Testis (tissue), 3 donors: ENCODE measurements around the gene MAPKAP1. TPM values are rescaled to one million over a fixed set of nuclear protein-coding genes. Genes with fewer than 3 reads are reported as not detected.
"Not testable (repeated sequence)": the region's sequence is repeated elsewhere in the genome, so short reads cannot be mapped to it uniquely, and the experiment has no call there.

Source experiments
- DNase-seq: peaks from one replicate; pipeline ENCODE4 v3.0.0-alpha.2; 2019
- H3K27ac ChIP-seq, 2 donors: fragments of 200-600 bp; sonication (generic); one replicate each; pipeline ENCODE4 v1.5.1; 2019
- H3K27me3 ChIP-seq: fragments of 200-600 bp; sonication (generic); one replicate; pipeline ENCODE4 v1.5.1; 2019
- H3K36me3 ChIP-seq: fragments of 200-600 bp; sonication (generic); one replicate; pipeline ENCODE4 v1.5.1; 2017; ENCODE audit warnings: low read depth; ENCODE audit errors: missing control alignments
- H3K4me1 ChIP-seq: fragments of 200-600 bp; sonication (generic); one replicate; pipeline ENCODE4 v1.5.1; 2019
- H3K4me3 ChIP-seq, 2 donors: fragments of 200-600 bp; sonication (generic); one replicate each; pipeline ENCODE4 v1.5.1; 2017 to 2019
- H3K9me3 ChIP-seq: fragments of 200-600 bp; sonication (generic); one replicate; pipeline ENCODE4 v1.5.1; 2017
- CTCF ChIP-seq, 3 experiments: fragments of 450-650 bp in 2 of 3; fragments of 200-600 bp in 1 of 3; sonication (generic) in 1 of 3; IDR thresholded peaks; one replicate each; pipeline ENCODE4 v1.5.1; 2016 to 2019; ENCODE audit warnings: antibody characterized with exemption in 3 of 3, mild to moderate bottlenecking in 2 of 3, moderate library complexity in 1 of 3
- POLR2A ChIP-seq: fragments of 450-650 bp; IDR thresholded peaks from one replicate; pipeline ENCODE4 v1.6.1; 2017; ENCODE audit warnings: antibody characterized with exemption, mild to moderate bottlenecking, moderate library complexity
- WGBS, 2 donors: methylation state at CpG; one replicate each; pipeline ENCODE4 v1.1.5; 2018; 5-methylcytosine and 5-hydroxymethylcytosine counted together
- intact Hi-C: fragments of 100-400 bp; cut with DNase I; formaldehyde crosslinking; loops from one replicate; pipeline ENCODE4 v1.15.1; 2023; ENCODE audit warnings: low total_unique reads
- polyA plus RNA-seq: library from polyadenylated mRNA; stranded (reverse); fragments of 350-450 nt; fragmentation: Illumina TruSeq; extraction: RNeasy Lipid Tissue Mini Kit (QIAGEN cat#74804); gene quantifications from one replicate; pipeline ENCODE4 v1.2.3, GENCODE V29; 2014; ENCODE audit warnings: low read depth, low replicate concordance; ENCODE audit not compliant: insufficient read depth
- total RNA-seq, 2 donors: library from RNA; depleted of rRNA; stranded (reverse); fragments of >200 nt; gene quantifications; one replicate each; pipeline ENCODE4 v1.2.3, GENCODE V29; 2016

The MAPKAP1 gene
- total and polyA plus RNA-seq, 3 donors from 2014 or later = 112 to 135 (median 115) TPM

- intact Hi-C loops = no loop called here
- H3K4me3 ChIP-seq = no peak overlapping the region
- no peaks in the 10 kb centered on the region for H3K9me3 ChIP-seq
- 80 to 92% methylated on average over 2 of the region's 2 CpGs for WGBS, 2 donors
- H3K36me3 ChIP-seq = no peaks in the 10 kb centered on the region
- no peaks in the 10 kb centered on the region for H3K27me3 ChIP-seq
- DNase-seq = no peak
- no peak overlapping the region for H3K27ac ChIP-seq
- H3K4me1 ChIP-seq = peaks cover under 1% of the 10 kb centered on the region
- no peak for TF ChIP-seq POLR2A
Observed at GRCh38 chr9:125700791-125701190, 6.2 kb downstream of the MAPKAP1 start.

DNA sequence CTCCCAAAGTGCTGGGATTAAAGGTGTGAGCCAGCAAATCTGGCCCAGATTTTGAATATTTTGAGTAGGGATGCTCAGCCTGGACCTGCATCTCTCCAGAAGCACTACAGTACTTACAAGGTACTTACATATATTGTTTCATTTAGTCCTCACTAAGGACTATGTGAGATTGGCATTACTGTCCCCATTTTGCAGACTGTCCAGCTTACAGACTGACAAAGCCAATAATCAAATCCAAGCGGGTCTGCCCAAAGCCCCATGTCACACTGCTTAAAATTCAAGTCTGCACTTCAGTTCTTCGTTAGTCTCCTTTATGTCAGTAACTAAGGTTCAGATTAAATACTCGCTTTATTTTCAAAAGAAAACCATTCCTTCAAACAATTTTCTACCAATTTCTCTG, 7.1 kb downstream of the MAPKAP1 start:
- H3K27me3 ChIP-seq = no peaks in the 10 kb centered on the region
- H3K4me3 ChIP-seq = no peak overlapping the region
- no peak overlapping the region for H3K27ac ChIP-seq
- no peaks in the 10 kb centered on the region for H3K4me1 ChIP-seq
- DNase-seq = no peak
- no peaks in the 10 kb centered on the region for H3K36me3 ChIP-seq
- no peak for TF ChIP-seq POLR2A
- no peak for TF ChIP-seq CTCF (IDR thresholded peaks at IDR 0.05)
- H3K9me3 ChIP-seq = no peaks in the 10 kb centered on the region
- 80 to 92% methylated on average over 3 of the region's 3 CpGs for WGBS, 2 donors
- intact Hi-C loops = no loop called here

- WGBS, 2 donors = 67 to 72% methylated on average over 6 of the region's 6 CpGs
- H3K27ac ChIP-seq = no peak overlapping the region
- no peak for DNase-seq
- H3K9me3 ChIP-seq = no peaks in the 10 kb centered on the region
- TF ChIP-seq CTCF (IDR thresholded peaks at IDR 0.05) (no peak), POLR2A (no peak)
- peaks cover 4% of the 10 kb centered on the region for H3K4me1 ChIP-seq
- no peak overlapping the region for H3K4me3 ChIP-seq
- H3K36me3 ChIP-seq = no peaks in the 10 kb centered on the region
- intact Hi-C loops = no loop called here
- no peaks in the 10 kb centered on the region for H3K27me3 ChIP-seq
Observed at GRCh38 chr9:125696106-125696647, 10.8 kb downstream of the MAPKAP1 start.

GRCh38 chr9:125695548-125695947, 11.5 kb downstream of the MAPKAP1 start:
- H3K4me1 ChIP-seq, DNase-seq, H3K36me3 ChIP-seq, H3K9me3 ChIP-seq, H3K4me3 ChIP-seq, H3K27me3 ChIP-seq, intact Hi-C loops, H3K27ac ChIP-seq: not testable (repeated sequence)
- 90 to 94% methylated on average over 8 of the region's 8 CpGs for WGBS, 2 donors

DNA sequence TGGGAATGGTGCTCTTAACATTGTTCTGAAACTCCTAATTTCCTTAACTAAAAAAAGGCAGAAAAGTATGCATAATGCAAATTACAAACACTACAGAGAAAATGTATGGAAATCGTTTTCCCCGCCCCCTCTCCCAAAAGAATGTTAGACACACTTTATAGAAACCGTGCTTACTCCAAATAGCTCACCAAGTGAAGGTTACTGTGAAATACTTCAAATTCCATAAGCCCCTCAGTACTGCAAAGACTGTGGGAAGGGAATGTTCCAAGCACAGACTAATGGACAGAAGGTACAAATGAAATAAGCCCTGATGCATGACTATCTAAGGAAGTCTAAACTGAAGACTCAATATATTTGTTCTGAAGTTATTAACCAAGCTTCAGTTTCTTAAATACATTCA, 12.5 kb downstream of the MAPKAP1 start:
- no peak for DNase-seq
- TF ChIP-seq CTCF (IDR thresholded peaks at IDR 0.05) (no peak), POLR2A (no peak)
- WGBS, 2 donors = 61 to 66% methylated on average over 3 of the region's 3 CpGs

DNA sequence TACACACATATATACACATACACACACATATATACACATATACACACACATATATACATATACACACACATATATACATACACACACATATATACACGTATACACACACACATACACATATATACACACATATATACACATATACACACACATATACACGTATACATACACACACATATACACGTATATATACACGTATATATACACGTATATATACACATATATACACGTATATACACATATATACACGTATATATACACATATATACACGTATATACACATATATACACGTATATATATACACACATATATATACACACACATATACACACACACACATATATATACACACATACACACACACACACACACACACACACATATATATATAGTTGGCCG, 13.5 kb downstream of the MAPKAP1 start:
- H3K4me3 ChIP-seq, H3K27ac ChIP-seq, intact Hi-C loops, DNase-seq, H3K9me3 ChIP-seq, H3K36me3 ChIP-seq, H3K27me3 ChIP-seq, H3K4me1 ChIP-seq: not testable (repeated sequence)
- WGBS, 2 donors = 65 to 95% methylated on average over 10 of the region's 10 CpGs

More for the DNA sequence above, 12.5 kb downstream of the MAPKAP1 start:
- Histone ChIP-seq H3K4me1 (peaks cover 8% of the 10 kb centered on the region), H3K27me3 (no peaks in the 10 kb centered on the region), H3K4me3 (no peak overlapping the region), H3K27ac (no peak overlapping the region), H3K9me3 (no peaks in the 10 kb centered on the region), H3K36me3 (no peaks in the 10 kb centered on the region)
- intact Hi-C loops = no loop called here
